ENCODE results near the gene DIP2C.

DIP2C gene

DNA sequence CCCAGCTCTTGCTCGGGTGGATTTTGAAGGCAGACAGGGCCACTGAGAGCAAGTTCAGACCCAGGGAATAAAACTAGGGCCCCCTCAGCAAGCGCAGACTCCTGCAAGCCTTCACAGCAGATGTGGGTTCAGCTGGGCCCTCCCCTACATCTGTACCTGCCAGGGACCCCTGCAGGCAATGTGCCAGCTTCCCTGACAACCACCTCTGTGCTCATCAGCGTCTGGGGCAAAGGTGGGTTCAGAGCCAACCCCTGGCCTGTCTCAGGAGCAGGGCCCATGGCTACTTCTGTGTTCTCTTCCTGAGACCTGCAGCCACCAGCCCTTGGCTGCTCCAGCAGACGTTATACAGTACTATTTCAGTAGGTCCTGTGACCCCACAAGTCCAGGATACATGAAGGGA, 189.5 kb downstream of the DIP2C start:
- Histone ChIP-seq H3K9me3 (ENCODE audit: low read length) (no peaks in the 10 kb centered on the region), H3K27me3 (ENCODE audit: insufficient read depth, low read length) (no peaks in the 10 kb centered on the region), H3K4me1 (ENCODE audit: insufficient read depth, low read length) (no peaks in the 10 kb centered on the region), H3K36me3 (ENCODE audit: insufficient read depth, low read length) (peaks cover 4% of the 10 kb centered on the region), H2AFZ (ENCODE audit: low read depth, low read length) (no peak overlapping the region), H3K4me3 (ENCODE audit: low read length) (no peak overlapping the region)

DNA sequence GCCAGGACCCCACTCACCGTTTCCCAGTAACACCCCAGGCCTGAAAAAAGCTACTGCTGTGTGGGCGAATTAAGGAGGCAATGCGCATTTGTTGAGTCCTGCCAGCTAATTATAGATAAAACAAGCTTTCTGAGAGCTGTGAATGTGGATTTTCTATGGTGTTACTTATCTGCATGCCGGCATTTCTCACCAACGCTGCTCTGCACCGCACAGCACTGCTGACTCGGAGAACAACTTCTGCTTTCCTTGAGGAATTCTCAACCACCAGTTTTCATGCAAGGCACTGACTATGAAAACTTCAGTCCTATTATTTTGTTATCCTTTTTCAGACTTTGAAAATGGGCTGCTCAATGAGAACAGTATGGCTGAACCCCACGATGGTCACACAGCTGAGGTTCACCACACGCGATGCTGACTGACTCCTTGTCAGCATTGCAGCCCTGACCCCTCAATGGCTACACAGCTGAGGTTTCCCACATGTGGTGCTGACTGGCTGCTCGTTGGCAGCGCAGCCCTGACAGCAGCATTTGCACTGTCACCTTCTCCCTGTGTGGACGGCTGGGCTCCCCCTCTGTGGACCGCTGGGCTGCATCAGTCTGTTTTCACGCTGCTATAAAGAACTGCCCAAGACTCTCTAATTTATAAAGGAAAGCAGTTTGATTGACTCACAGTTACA, 190.6 kb downstream of the DIP2C start:
- Histone ChIP-seq H3K36me3 (ENCODE audit: insufficient read depth, low read length) (peaks cover 4% of the 10 kb centered on the region), H3K4me1 (ENCODE audit: insufficient read depth, low read length) (peaks cover under 1% of the 10 kb centered on the region), H3K9me3 (ENCODE audit: low read length) (no peaks in the 10 kb centered on the region), H3K27me3 (ENCODE audit: insufficient read depth, low read length) (no peaks in the 10 kb centered on the region), H2AFZ (ENCODE audit: low read depth, low read length) (no peak overlapping the region), H3K4me3 (ENCODE audit: low read length) (no peak overlapping the region)

DNA sequence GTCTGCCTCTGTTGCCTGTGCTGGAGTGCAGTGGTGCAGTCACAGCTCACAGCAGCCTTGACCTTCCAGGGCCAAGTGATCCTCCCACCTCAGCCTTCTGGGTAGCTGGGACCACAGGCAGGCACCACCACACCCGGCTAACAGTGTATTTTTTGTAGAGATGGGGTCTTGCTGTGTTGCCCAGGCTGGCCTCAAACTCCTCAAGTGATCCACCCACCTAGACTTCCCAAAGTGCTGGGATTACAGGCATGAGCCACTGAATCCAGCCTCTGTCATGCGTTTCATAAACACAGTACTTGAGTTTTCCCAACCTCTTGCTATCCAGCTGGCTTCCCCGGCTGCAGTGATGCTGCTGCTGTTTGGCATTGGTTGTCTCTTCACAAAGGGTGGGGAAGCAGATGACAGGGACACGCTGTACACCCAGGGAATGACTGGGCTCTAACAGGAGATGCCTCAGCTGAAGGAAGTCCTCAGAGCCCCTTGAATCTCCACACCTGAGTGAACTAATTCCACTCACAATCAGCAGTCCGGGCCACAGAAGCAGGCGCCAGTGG, 191.5 kb downstream of the DIP2C start:
- no peaks in the 10 kb centered on the region for H3K27me3 ChIP-seq (ENCODE audit: insufficient read depth, low read length)
- H3K4me3 ChIP-seq (ENCODE audit: low read length), result no peak overlapping the region
- no peaks in the 10 kb centered on the region for H3K9me3 ChIP-seq (ENCODE audit: low read length)
- H3K4me1 ChIP-seq (ENCODE audit: insufficient read depth, low read length), result peaks cover 10% of the 10 kb centered on the region
- H3K36me3 ChIP-seq (ENCODE audit: insufficient read depth, low read length), result peaks cover 4% of the 10 kb centered on the region
- no peak overlapping the region for H2AFZ ChIP-seq (ENCODE audit: low read depth, low read length)

DNA sequence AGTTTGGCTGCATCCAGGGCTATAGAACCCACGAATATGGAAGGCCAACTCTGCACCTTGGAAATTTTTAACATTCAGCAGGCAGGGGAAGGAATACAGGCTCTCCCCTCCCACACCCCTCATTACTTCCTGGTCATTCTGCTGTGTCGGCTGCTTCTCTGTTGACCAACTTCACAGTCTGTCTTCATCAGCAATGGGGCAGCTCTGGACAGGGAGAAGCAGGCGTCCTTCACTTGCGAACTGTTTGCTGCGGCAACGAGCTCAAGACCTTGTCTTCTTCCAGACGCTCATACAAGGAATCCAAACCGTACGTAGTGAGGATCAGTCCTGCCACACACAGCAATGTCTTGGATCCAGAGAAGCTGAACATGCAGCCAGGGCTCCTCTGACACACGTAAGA, 192.2 kb downstream of the DIP2C start:
- no peaks in the 10 kb centered on the region for H3K9me3 ChIP-seq (ENCODE audit: low read length)

GRCh38 chr10:494556-494955, 194.9 kb downstream of the DIP2C start:
- Histone ChIP-seq H3K9me3 (ENCODE audit: low read length) (peaks cover 2% of the 10 kb centered on the region), H3K4me1 (ENCODE audit: insufficient read depth, low read length) (peaks cover 16% of the 10 kb centered on the region), H3K36me3 (ENCODE audit: insufficient read depth, low read length) (peaks cover 4% of the 10 kb centered on the region), H3K4me3 (ENCODE audit: low read length) (no peak overlapping the region), H3K27me3 (ENCODE audit: insufficient read depth, low read length) (no peaks in the 10 kb centered on the region), H2AFZ (ENCODE audit: low read depth, low read length) (no peak overlapping the region)

More for the DNA sequence above, 192.2 kb downstream of the DIP2C start:
- Histone ChIP-seq H3K27me3 (ENCODE audit: insufficient read depth, low read length) (no peaks in the 10 kb centered on the region), H2AFZ (ENCODE audit: low read depth, low read length) (no peak overlapping the region), H3K36me3 (ENCODE audit: insufficient read depth, low read length) (peaks cover 4% of the 10 kb centered on the region), H3K4me3 (ENCODE audit: low read length) (no peak overlapping the region), H3K4me1 (ENCODE audit: insufficient read depth, low read length) (peaks cover 16% of the 10 kb centered on the region)

DNA sequence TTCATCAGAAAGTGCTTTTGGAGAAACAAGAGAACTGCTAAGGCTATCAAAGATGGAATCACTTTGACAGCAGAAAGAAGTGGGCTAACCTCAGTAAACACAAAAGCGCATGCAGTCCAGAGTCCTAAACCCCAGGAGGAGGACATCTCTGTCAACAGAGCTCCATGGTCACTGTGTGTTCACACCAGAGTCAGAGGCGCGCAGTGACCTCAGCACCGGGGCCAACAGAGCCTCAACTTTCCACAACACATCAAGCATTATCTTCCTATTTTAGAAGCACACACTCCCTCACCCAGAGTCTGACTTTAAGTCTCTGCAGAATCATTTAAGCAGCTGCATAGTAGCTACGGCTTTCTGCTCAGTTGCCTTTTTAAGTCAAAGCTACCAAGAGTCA, 195.3 kb downstream of the DIP2C start:
- H3K4me3 ChIP-seq (ENCODE audit: low read length), result no peak overlapping the region
- H2AFZ ChIP-seq (ENCODE audit: low read depth, low read length), result no peak overlapping the region
- H3K27me3 ChIP-seq (ENCODE audit: insufficient read depth, low read length), result no peaks in the 10 kb centered on the region
- peaks cover 4% of the 10 kb centered on the region for H3K36me3 ChIP-seq (ENCODE audit: insufficient read depth, low read length)
- peaks cover 4% of the 10 kb centered on the region for H3K9me3 ChIP-seq (ENCODE audit: low read length)
- peaks cover 16% of the 10 kb centered on the region for H3K4me1 ChIP-seq (ENCODE audit: insufficient read depth, low read length)

DNA sequence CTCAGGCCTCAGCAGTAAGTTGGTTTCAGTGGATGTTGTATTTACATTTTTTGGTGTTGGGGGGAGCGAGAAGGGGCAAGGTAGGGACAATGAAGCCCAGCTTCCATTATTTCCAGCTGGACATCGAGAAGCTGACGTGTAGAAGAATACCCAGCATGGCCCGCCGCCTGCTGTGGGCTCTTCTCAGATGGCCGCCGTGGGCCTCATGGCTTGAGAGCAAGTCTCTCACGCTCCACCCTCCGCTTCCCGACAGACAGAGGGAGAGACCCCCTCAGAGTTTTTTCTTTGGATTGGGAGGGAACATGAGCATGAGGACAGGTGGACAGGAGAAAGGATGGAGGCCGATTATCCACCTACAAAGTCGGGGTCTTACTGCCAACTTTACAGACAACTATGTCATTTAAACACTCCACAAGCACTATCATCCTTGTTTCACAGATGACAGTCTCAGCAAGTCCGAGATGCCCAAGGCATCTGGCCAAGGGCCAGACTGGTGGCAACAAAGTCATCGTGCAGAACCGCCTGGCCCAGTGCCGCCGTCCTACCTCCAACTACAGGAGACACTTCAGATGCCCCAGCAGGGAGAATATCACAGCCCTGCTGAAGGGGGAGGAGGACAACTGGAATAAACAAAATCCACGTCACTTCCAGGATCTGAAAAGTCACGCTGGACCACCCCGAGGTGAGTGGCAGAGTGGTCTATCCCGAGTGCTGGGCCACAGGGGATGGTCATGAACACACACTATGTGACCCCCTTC, 195.9 kb downstream of the DIP2C start:
- Histone ChIP-seq H2AFZ (ENCODE audit: low read depth, low read length) (no peak overlapping the region), H3K9me3 (ENCODE audit: low read length) (peaks cover 7% of the 10 kb centered on the region), H3K36me3 (ENCODE audit: insufficient read depth, low read length) (peaks cover 4% of the 10 kb centered on the region), H3K4me3 (ENCODE audit: low read length) (no peak overlapping the region), H3K27me3 (ENCODE audit: insufficient read depth, low read length) (no peaks in the 10 kb centered on the region), H3K4me1 (ENCODE audit: insufficient read depth, low read length) (peaks cover 16% of the 10 kb centered on the region)

- Histone ChIP-seq H3K4me1 (ENCODE audit: insufficient read depth, low read length) (peaks cover 16% of the 10 kb centered on the region), H3K36me3 (ENCODE audit: insufficient read depth, low read length) (peaks cover 4% of the 10 kb centered on the region), H2AFZ (ENCODE audit: low read depth, low read length) (no peak overlapping the region), H3K4me3 (ENCODE audit: low read length) (no peak overlapping the region), H3K27me3 (ENCODE audit: insufficient read depth, low read length) (no peaks in the 10 kb centered on the region), H3K9me3 (ENCODE audit: low read length) (peaks cover 9% of the 10 kb centered on the region)
Observed at GRCh38 chr10:492836-493235, 196.6 kb downstream of the DIP2C start.

DNA sequence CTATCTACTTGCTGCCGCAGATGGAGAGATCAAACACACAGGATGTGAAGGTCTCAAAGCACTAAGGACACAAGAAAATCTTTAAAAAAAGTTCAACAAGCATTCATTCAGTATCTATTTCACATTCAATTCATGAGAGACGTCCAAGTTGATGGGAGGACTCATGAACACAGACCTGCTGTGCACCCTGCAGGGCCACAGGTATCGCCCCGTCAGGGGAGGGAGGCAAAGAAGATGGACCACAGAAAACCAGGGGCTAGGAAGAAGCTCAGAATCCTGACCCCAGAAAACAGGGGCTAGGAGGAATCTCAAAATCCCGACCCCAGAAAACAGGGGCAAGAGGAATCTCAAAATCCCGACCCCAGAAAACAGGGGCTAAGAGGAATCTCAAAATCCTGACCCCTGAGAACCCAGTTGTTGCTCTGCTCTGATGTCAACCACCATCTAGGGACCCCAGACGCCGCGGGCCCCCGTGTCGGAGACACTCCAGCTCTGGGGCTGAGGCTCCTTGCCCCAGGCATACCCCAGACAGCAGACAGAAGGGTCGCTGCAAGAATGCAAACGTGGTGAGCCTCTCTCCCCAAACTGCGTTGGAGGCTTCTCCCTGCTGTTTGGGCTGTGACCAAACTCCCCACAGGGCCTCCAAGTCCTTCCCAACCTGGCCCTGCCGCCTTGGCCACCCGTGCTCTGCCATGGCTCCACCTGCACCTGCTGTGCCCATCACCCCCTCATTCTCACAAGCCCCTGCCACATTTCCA, 197.6 kb downstream of the DIP2C start:
- H3K4me3 ChIP-seq (ENCODE audit: low read length), result no peak overlapping the region
- H3K9me3 ChIP-seq (ENCODE audit: low read length), result peaks cover 9% of the 10 kb centered on the region
- H3K36me3 ChIP-seq (ENCODE audit: insufficient read depth, low read length), result no peaks in the 10 kb centered on the region
- peaks cover 16% of the 10 kb centered on the region for H3K4me1 ChIP-seq (ENCODE audit: insufficient read depth, low read length)
- no peaks in the 10 kb centered on the region for H3K27me3 ChIP-seq (ENCODE audit: insufficient read depth, low read length)
- no peak overlapping the region for H2AFZ ChIP-seq (ENCODE audit: low read depth, low read length)

- Histone ChIP-seq H3K4me3 (ENCODE audit: low read length) (no peak overlapping the region), H3K36me3 (ENCODE audit: insufficient read depth, low read length) (peaks cover 4% of the 10 kb centered on the region), H3K27me3 (ENCODE audit: insufficient read depth, low read length) (no peaks in the 10 kb centered on the region), H3K4me1 (ENCODE audit: insufficient read depth, low read length) (peaks cover 16% of the 10 kb centered on the region), H3K9me3 (ENCODE audit: low read length) (peaks cover 9% of the 10 kb centered on the region), H2AFZ (ENCODE audit: low read depth, low read length) (no peak overlapping the region)
Observed at GRCh38 chr10:490891-491571, 198.4 kb downstream of the DIP2C start.

DNA sequence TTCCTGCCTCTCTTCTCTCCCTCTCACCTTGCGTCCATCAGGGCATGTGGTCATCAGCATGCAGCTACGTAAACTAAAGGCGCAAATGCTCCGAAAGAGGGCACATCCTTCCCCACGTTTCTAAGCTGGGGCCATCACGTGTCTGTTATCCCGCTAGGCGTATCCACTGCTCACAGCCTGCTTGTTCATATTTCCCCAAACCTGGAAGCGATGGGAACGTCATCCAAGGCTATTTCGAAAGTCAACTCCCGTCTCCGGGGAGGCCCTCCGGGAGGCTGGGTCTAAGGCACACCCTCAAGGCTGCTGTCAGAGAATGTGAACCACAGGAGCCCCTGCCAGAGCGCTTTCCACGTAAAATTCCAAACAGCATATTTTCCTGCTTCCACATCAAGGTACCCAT, 199.2 kb downstream of the DIP2C start:
- Histone ChIP-seq H2AFZ (ENCODE audit: low read depth, low read length) (no peak overlapping the region), H3K4me1 (ENCODE audit: insufficient read depth, low read length) (peaks cover 16% of the 10 kb centered on the region), H3K36me3 (ENCODE audit: insufficient read depth, low read length) (peaks cover 4% of the 10 kb centered on the region), H3K27me3 (ENCODE audit: insufficient read depth, low read length) (no peaks in the 10 kb centered on the region), H3K4me3 (ENCODE audit: low read length) (no peak overlapping the region), H3K9me3 (ENCODE audit: low read length) (peaks cover 9% of the 10 kb centered on the region)

DNA sequence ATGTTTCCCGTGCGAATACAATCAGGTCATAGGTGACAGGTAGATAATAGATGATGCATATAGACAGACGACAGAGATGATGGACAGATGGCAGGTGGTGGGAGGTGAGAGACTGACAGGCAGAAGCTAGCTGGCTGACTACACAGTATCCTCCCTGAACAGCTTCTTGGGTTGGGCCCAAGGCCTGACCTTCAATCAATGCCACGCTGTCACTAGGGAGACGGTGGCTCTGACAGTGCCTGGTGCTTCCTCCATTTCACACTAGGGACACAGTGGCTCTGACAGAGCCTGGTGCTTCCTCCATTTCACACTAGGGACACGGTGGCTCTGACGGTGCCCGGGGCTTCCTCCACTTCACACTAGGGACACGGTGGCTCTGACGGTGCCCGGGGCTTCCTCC, 200.1 kb downstream of the DIP2C start:
- H2AFZ ChIP-seq (ENCODE audit: low read depth, low read length), result no peak overlapping the region
- peaks cover 9% of the 10 kb centered on the region for H3K9me3 ChIP-seq (ENCODE audit: low read length)
- no peaks in the 10 kb centered on the region for H3K27me3 ChIP-seq (ENCODE audit: insufficient read depth, low read length)
- H3K36me3 ChIP-seq (ENCODE audit: insufficient read depth, low read length), result peaks cover 8% of the 10 kb centered on the region
- no peak overlapping the region for H3K4me3 ChIP-seq (ENCODE audit: low read length)
- peaks cover 16% of the 10 kb centered on the region for H3K4me1 ChIP-seq (ENCODE audit: insufficient read depth, low read length)

GRCh38 chr10:488933-489215, 200.6 kb downstream of the DIP2C start:
- peaks cover 12% of the 10 kb centered on the region for H3K36me3 ChIP-seq (ENCODE audit: insufficient read depth, low read length)
- peaks cover 15% of the 10 kb centered on the region for H3K4me1 ChIP-seq (ENCODE audit: insufficient read depth, low read length)
- no peak overlapping the region for H2AFZ ChIP-seq (ENCODE audit: low read depth, low read length)
- peaks cover 9% of the 10 kb centered on the region for H3K9me3 ChIP-seq (ENCODE audit: low read length)
- H3K4me3 ChIP-seq (ENCODE audit: low read length), result no peak overlapping the region
- H3K27me3 ChIP-seq (ENCODE audit: insufficient read depth, low read length), result no peaks in the 10 kb centered on the region
